HEK293T (cell line): ENCODE measurements around the gene PEX16.
A peak's percentile ranks its signal among the peaks of the same experiment; 100 is the strongest.

ENCODE experiments used
- CTCF ChIA-PET: fragments of 350-600 bp; formaldehyde crosslinking; extraction: SDS; loops from one replicate; lab custom pipeline; 2021; ENCODE audit warnings: antibody characterized with exemption, inconsistent platforms; lab: Yijun Ruan, JAX
- POLR2A ChIA-PET: fragments of 350-600 bp; formaldehyde crosslinking; extraction: SDS; loops from one replicate; lab custom pipeline; 2020; ENCODE audit warnings: antibody characterized with exemption, inconsistent platforms; lab: Yijun Ruan, JAX
- DNase-seq: peaks from one replicate; pipeline ENCODE4 v3.0.0; 2012; ENCODE audit warnings: mixed read lengths; ENCODE audit errors: extremely low spot score
- ARNT ChIP-seq: fragments of 450-650 bp; IDR thresholded peaks from 2 replicates; pipeline ENCODE4 v1.6.1; 2017; ENCODE audit warnings: mild to moderate bottlenecking
- BHLHE40 ChIP-seq: fragments of 450-650 bp; IDR thresholded peaks from 2 replicates; pipeline ENCODE4 v1.6.1; 2016; ENCODE audit warnings: mild to moderate bottlenecking, moderate library complexity, borderline replicate concordance
- CTBP1 ChIP-seq: fragments of 450-650 bp; IDR thresholded peaks from 2 replicates; pipeline ENCODE4 v1.6.1; 2016; ENCODE audit warnings: borderline replicate concordance
- ELF4 ChIP-seq: fragments of 450-650 bp; IDR thresholded peaks from 2 replicates; pipeline ENCODE4 v1.6.1; 2017; ENCODE audit warnings: antibody characterized with exemption
- FOXA1 ChIP-seq: fragments of 450-650 bp; IDR thresholded peaks from 2 replicates; pipeline ENCODE4 v1.6.1; 2016; ENCODE audit warnings: mild to moderate bottlenecking
- FOXK2 ChIP-seq: fragments of 450-650 bp; IDR thresholded peaks from 2 replicates; pipeline ENCODE4 v1.6.1; 2016; ENCODE audit warnings: mild to moderate bottlenecking
- FOXM1 ChIP-seq: fragments of 450-650 bp; IDR thresholded peaks from 2 replicates; pipeline ENCODE4 v1.6.1; 2017; ENCODE audit warnings: mild to moderate bottlenecking, borderline replicate concordance
- HDGF ChIP-seq: fragments of 450-650 bp; IDR thresholded peaks from 2 replicates; pipeline ENCODE4 v1.6.1; 2017; ENCODE audit warnings: antibody characterized with exemption, borderline replicate concordance
- L3MBTL2 ChIP-seq: fragments of 450-650 bp; conservative IDR thresholded peaks from 2 replicates; pipeline ENCODE4 v1.6.1; 2016; ENCODE audit warnings: mild to moderate bottlenecking
- LEF1 ChIP-seq: fragments of 450-650 bp; IDR thresholded peaks from 2 replicates; pipeline ENCODE4 v1.6.1; 2017; ENCODE audit warnings: mild to moderate bottlenecking, borderline replicate concordance
- NFRKB ChIP-seq: fragments of 450-650 bp; IDR thresholded peaks from 2 replicates; pipeline ENCODE4 v1.6.1; 2016; ENCODE audit warnings: mild to moderate bottlenecking, moderate library complexity
- SP1 ChIP-seq: fragments of 450-650 bp; IDR thresholded peaks from 2 replicates; pipeline ENCODE4 v1.6.1; 2017
- SUZ12 ChIP-seq: fragments of 450-650 bp; IDR thresholded peaks from 2 replicates; pipeline ENCODE4 v1.6.1; 2016; ENCODE audit warnings: mild to moderate bottlenecking
- TARDBP ChIP-seq: fragments of 450-650 bp; IDR thresholded peaks from 2 replicates; pipeline ENCODE4 v1.6.1; 2016
- ZNF384 ChIP-seq: fragments of 450-650 bp; IDR thresholded peaks from 2 replicates; pipeline ENCODE4 v1.6.1; 2016
- TF ChIP-seq, protein P1 (sequence below): fragments of 450-650 bp; IDR thresholded peaks from 2 replicates; pipeline ENCODE4 v1.6.1; 2016

Gene PEX16

DNA sequence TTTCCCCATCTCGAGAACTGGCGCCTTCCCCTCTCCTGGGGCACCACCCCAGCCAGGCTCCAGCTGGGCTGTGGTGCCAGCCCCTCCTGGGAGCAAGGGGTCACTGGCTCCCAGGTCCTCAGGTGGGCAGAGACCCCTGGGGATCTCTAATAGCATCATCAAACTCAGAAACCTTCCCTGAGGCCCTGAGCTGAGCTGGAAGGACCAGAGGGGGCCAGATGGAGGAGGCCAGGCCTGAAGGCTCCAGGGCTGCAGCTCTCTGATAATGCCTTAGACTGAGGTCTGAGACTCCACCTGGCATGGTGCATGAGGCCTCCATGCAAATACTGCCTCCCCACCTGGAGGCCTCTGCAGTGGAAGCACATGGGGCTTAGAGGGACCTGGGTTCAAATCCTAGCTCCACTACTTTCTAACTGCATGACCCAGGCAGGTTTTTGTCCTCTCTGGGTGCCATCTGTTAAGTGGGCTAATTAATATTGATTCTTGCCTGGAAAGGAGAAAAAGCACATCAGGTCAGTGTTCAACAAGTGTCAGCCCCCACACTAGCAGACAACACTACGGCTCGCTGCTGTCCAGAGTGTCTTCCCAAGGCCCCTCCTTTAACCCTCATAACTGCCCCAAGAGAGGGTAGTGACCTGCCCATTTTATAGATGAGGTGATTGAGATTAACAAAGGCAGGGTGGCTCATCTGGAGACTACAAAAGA is 30.7 kb downstream of the PEX16 start:
- DNase-seq, result no peak
- POLR2A ChIA-PET, result interaction anchor here (1.2 kb wide), 1 partner anchor 12 kb away, joined by 4 read pairs; no protein-coding TSS in a partner anchor
- no peak for TF ChIP-seq SUZ12
- no peak for TF ChIP-seq SP1
- TF ChIP-seq CTBP1, result no peak
- TF ChIP-seq, protein P1, sequence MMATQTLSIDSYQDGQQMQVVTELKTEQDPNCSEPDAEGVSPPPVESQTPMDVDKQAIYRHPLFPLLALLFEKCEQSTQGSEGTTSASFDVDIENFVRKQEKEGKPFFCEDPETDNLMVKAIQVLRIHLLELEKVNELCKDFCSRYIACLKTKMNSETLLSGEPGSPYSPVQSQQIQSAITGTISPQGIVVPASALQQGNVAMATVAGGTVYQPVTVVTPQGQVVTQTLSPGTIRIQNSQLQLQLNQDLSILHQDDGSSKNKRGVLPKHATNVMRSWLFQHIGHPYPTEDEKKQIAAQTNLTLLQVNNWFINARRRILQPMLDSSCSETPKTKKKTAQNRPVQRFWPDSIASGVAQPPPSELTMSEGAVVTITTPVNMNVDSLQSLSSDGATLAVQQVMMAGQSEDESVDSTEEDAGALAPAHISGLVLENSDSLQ, result no peak
- TF ChIP-seq LEF1, result no peak
- no peak for TF ChIP-seq HDGF
- TF ChIP-seq ELF4, result no peak
- TF ChIP-seq TARDBP, result no peak
- TF ChIP-seq FOXK2, result no peak
- no peak for TF ChIP-seq L3MBTL2
- TF ChIP-seq BHLHE40, result no peak
- no peak for TF ChIP-seq NFRKB
- no peak for TF ChIP-seq ARNT
- CTCF ChIA-PET, result no interaction called here

DNA sequence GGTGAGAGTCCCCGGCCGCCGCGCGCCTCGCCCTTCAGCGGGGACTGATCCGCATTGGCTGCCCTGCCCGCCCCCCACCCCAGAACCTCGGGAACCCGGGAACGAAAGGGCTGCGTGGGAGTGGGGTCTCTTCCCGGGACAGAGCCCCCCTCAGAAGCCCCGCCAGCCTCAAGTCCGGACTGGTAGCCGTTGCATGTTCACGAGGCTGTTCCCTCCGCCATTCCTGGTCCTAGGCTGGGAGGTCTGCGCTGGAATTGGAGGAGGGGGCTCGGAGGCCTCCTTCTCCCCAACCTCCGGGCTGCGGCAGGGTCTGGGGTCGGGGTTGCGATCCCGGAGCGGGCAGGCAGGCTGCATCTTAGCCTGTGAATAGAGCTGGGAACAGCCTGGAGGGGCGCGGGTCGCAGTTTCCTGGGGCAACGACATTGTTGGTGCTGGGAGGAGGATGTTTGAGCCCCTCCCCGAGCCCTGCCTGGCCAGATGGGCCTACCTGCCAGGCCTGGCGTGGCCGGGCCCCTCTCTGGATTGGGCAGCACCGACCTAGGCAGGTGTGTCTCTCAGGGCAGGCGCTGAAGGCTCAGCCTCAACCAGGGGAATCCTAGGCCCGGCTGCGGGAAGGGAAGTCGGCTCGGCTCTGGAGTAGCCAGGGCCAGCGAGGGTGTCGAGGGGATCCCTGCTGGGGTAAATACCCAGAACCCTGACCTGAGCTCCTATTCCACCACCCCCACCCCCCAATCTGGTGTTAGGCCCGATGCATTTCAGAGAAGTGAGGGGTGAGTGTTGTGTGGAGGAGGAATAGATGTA is 31.6 kb downstream of the PEX16 start:
- ChIA-PET CTCF (no interaction called here), POLR2A (interaction anchor here (1.2 kb wide), 1 partner anchor 13 kb away, joined by 4 read pairs; no protein-coding TSS in a partner anchor)
- DNase-seq, result no peak
- TF ChIP-seq ZNF384 (no peak), CTBP1 (no peak), SUZ12 (no peak), LEF1 (no peak)
- TF ChIP-seq, protein P1, result no peak

DNA sequence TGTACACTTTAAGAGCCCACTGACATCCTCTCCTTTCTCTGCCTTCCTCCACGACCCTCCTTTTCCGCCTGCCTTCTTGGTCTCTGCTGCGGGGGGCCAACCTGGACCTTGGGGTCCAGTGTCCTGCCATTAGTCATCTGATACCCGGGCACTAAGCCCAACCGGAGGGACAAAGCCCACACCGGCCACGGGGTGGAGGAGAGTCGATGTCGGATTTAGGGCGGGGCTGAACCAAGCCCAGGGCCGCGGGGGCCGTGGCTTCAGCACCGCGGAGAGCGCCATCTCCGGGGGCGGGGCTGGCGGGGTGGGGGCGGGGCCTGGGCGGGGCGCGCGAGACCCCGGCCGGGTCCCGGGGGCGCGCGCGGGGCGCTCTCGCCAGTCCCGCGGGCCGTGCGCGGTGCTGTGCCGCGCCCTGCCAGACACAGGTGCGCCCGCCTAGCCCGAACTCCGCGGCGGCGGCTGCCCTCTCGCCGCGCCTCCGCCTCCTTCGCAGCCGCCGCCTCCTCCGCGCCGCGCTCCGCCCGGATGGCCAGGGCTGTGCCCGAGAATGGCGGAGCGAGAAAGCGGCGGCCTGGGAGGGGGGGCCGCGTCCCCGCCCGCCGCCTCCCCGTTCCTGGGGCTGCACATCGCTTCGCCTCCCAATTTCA is 32.3 kb downstream of the PEX16 start, which contains the start of gene MAPK8IP1:
Gene MAPK8IP1 (plus strand): TSS at position 378 of the 647 bp plus-strand sequence. CDS start 170 bp downstream, at position 548.
- CTCF ChIA-PET, result no interaction called here
- TF ChIP-seq SP1 (no peak), NFRKB (no peak), FOXM1 (no peak), L3MBTL2 (no peak), ELF4 (no peak), LEF1 (no peak), HDGF (no peak), CTBP1 (no peak), ZNF384 (no peak), BHLHE40 (no peak)
- TF ChIP-seq, protein P1, result no peak
- POLR2A ChIA-PET, result no interaction called here
- DNase-seq, result peak; percentile 88

DNA sequence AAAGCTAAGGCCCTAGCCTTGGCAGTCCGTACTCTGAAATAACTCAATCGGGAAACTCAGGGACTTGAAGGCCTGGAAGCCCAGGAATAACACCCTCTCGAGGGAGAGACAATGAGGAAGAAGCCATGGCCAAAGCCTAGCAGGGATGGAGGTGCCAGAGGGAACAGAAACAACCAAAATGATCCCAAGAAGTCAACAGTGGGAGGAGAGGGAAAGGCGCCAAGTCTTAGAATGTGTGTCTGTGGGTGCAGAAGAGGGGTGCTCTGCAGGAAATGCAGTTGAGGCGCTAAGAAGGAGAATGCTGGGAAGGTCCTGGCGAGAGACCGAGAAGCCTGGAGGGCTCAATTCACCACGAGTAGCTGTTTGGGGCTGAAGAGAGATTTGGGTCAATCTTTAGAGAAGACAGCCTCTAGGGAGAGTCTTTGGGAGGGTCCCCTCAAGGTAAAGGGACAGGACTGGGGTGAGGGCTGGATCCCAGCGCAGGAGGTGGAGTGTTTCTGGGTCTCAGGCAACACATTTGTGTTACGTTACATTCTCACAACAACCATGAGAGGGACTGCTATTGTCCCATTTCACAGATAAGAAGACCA is 33.0 kb downstream of the PEX16 start:
- TF ChIP-seq ELF4, result no peak
- TF ChIP-seq NFRKB, result no peak
- TF ChIP-seq ARNT, result no peak
- no peak for TF ChIP-seq L3MBTL2
- TF ChIP-seq ZNF384, result no peak
- TF ChIP-seq BHLHE40, result no peak
- TF ChIP-seq SUZ12, result no peak
- no peak for TF ChIP-seq CTBP1
- TF ChIP-seq TARDBP, result no peak
- TF ChIP-seq FOXK2, result no peak
- TF ChIP-seq FOXM1, result no peak
- TF ChIP-seq FOXA1, result no peak
- no peak for TF ChIP-seq LEF1
- TF ChIP-seq, protein P1, result no peak
- TF ChIP-seq HDGF, result no peak
- ChIA-PET POLR2A (interaction anchor here (1.1 kb wide), 1 partner anchor 12 kb away, joined by 3 read pairs; no protein-coding TSS in a partner anchor), CTCF (interaction anchor here (1.2 kb wide), 1 partner anchor 12 kb away, joined by 3 read pairs; no protein-coding TSS in a partner anchor)
- no peak for DNase-seq
